Progenitor cell of endocrine pancreas (in vitro differentiated cells): ENCODE data around the gene VGLL2. TPM values are rescaled to one million over a fixed set of nuclear protein-coding genes. Genes with fewer than 3 reads are reported as not detected.

ENCODE experiments used
- DNase-seq: peaks from one replicate; pipeline ENCODE4 v3.0.0; 2021; ENCODE audit warnings: low spot score; ENCODE audit not compliant: unreplicated experiment
- H3K27ac Mint-ChIP-seq: 2 replicates; pipeline ENCODE4 v1.8.0; 2021; ENCODE audit warnings: mild to moderate bottlenecking, moderate library complexity, mixed read lengths
- H3K27me3 Mint-ChIP-seq: 2 replicates; pipeline ENCODE4 v1.8.0; 2021; ENCODE audit warnings: mixed read lengths
- H3K36me3 Mint-ChIP-seq: 2 replicates; pipeline ENCODE4 v1.8.0; 2022; ENCODE audit warnings: mixed read lengths; ENCODE audit not compliant: insufficient read depth
- H3K4me1 Mint-ChIP-seq: 2 replicates; pipeline ENCODE4 v1.8.0; 2021; ENCODE audit warnings: low read depth, mixed read lengths
- H3K4me3 Mint-ChIP-seq: 2 replicates; pipeline ENCODE4 v1.8.0; 2021; ENCODE audit warnings: low read depth, mild to moderate bottlenecking, moderate library complexity, mixed read lengths
- H3K9me3 Mint-ChIP-seq: 2 replicates; pipeline ENCODE4 v1.8.0; 2021; ENCODE audit warnings: low read depth, mixed read lengths
- CTCF ChIP-seq: fragments of 200-600 bp; sonication (generic); IDR thresholded peaks from one replicate; pipeline ENCODE4 v1.5.0; 2021; ENCODE audit warnings: antibody characterized with exemption, mild to moderate bottlenecking; ENCODE audit not compliant: unreplicated experiment
- total RNA-seq: library from RNA; stranded (reverse); gene quantifications from 2 replicates; pipeline ENCODE4 v1.2.1, GENCODE V29; 2021

The VGLL2 gene
- total RNA-seq, 1 donor from 2014 or later, result not detected

DNA sequence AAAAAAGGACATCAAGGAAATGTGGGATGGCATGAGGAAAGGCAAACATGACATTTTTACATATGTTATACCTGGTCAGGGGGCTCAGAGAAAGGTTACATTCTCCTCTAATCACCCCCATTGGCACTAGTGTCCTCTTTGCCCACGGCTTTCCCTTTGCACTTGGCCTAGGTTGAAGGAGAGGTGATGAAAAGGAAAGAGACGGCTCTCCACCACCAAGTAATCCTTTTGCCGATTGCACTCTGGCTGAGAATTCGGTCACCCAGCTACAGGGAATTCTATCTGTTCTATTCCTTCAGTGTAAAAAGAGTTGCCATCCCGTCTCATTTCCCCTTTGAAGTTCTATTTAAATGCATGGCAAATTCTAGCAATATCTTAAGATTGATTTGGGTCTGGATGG lies 10.4 kb downstream of the VGLL2 start:
- DNase-seq, result no peak
- Mint-ChIP-seq H3K36me3 (no peaks in the 10 kb centered on the region), H3K4me3 (no peak overlapping the region), H3K9me3 (no peaks in the 10 kb centered on the region), H3K4me1 (no peaks in the 10 kb centered on the region), H3K27me3 (peaks cover 65% of the 10 kb centered on the region), H3K27ac (no peak overlapping the region)
- TF ChIP-seq CTCF, result no peak

DNA sequence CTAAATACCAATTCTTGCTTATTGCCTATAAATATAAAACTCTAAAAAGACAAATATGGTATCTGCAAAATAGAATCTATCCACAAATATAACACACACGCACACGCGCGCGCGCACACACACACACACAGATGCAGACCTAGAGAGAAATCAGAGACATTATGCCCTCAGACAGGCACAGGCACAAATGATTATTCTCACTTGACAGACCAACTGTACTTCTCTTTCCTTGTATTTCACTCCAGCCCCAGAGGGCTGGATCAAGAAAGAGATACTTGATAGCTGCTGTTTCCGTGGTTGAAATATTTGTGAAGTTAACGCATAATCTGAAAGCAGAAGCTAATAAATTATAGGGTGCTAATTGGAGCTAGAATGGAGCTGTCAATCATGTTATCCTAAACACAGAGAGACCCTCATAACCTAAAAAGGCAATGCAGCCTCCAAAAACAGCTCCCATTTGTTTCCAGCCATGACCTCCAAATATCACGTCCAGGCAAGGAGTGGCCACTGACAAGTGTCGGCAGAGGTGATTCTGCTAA lies 11.5 kb downstream of the VGLL2 start:
- peaks cover 55% of the 10 kb centered on the region for H3K27me3 Mint-ChIP-seq
- no peak overlapping the region for H3K4me3 Mint-ChIP-seq
- H3K36me3 Mint-ChIP-seq, result no peaks in the 10 kb centered on the region
- TF ChIP-seq CTCF, result no peak
- H3K9me3 Mint-ChIP-seq, result no peaks in the 10 kb centered on the region
- DNase-seq, result no peak
- no peaks in the 10 kb centered on the region for H3K4me1 Mint-ChIP-seq
- no peak overlapping the region for H3K27ac Mint-ChIP-seq

- H3K4me3 Mint-ChIP-seq, result no peak overlapping the region
- TF ChIP-seq CTCF, result peak; percentile 42
- H3K4me1 Mint-ChIP-seq, result no peaks in the 10 kb centered on the region
- no peak for DNase-seq
- no peak overlapping the region for H3K27ac Mint-ChIP-seq
- H3K27me3 Mint-ChIP-seq, result peaks cover 15% of the 10 kb centered on the region
- H3K9me3 Mint-ChIP-seq, result no peaks in the 10 kb centered on the region
- no peaks in the 10 kb centered on the region for H3K36me3 Mint-ChIP-seq
These were observed 15.6 kb downstream of the VGLL2 start for GRCh38 chr6:117280922-117281321.

- no peak for DNase-seq
- Mint-ChIP-seq H3K36me3 (no peaks in the 10 kb centered on the region), H3K9me3 (no peaks in the 10 kb centered on the region), H3K27ac (no peak overlapping the region), H3K27me3 (no peaks in the 10 kb centered on the region), H3K4me1 (no peaks in the 10 kb centered on the region), H3K4me3 (no peak overlapping the region)
- TF ChIP-seq CTCF, result no peak
These were observed 22.8 kb downstream of the VGLL2 start for GRCh38 chr6:117288083-117288715.

GRCh38 chr6:117290173-117290846 lies 25.0 kb downstream of the VGLL2 start:
- Mint-ChIP-seq H3K9me3 (no peaks in the 10 kb centered on the region), H3K27me3 (no peaks in the 10 kb centered on the region), H3K27ac (no peak overlapping the region), H3K36me3 (no peaks in the 10 kb centered on the region), H3K4me3 (no peak overlapping the region), H3K4me1 (no peaks in the 10 kb centered on the region)
- TF ChIP-seq CTCF, result no peak
- DNase-seq, result no peak
